CD8-positive, alpha-beta memory T cell (primary cell): ENCODE results near the gene LHFPL6. TPM values are rescaled to one million over a fixed set of nuclear protein-coding genes. Genes with fewer than 3 reads are reported as not detected.

Experiments
- CTCF ChIA-PET: fragments of 350-600 bp; sonication (Branson Sonifier 250); formaldehyde crosslinking; loops from one replicate; lab custom pipeline; 2021; ENCODE audit warnings: antibody characterized with exemption; lab: Charles Lee
- POLR2A ChIA-PET: fragments of 350-600 bp; sonication (Branson Sonifier 250); formaldehyde crosslinking; loops from one replicate; lab custom pipeline; 2021; ENCODE audit warnings: antibody characterized with exemption; lab: Charles Lee
- DNase-seq, 5 donors: peaks; one replicate each; pipeline versions ENCODE4 v3.0.0 to v3.0.0-alpha.2; 2020 to 2022; ENCODE audit warnings: mixed read lengths in 1 of 5
- H3K27ac ChIP-seq: one replicate; pipeline ENCODE4 v1.7.0; 2013; ENCODE audit warnings: low read depth, mild to moderate bottlenecking, low read length, moderate library complexity
- H3K27me3 ChIP-seq: 2 replicates; pipeline ENCODE4 v1.7.0; 2013; ENCODE audit warnings: low read length, mild to moderate bottlenecking; ENCODE audit not compliant: insufficient read depth, poor library complexity, severe bottlenecking
- H3K36me3 ChIP-seq: 2 replicates; pipeline ENCODE4 v1.7.0; 2013; ENCODE audit warnings: mild to moderate bottlenecking, low read length, moderate library complexity; ENCODE audit not compliant: insufficient read depth
- H3K4me1 ChIP-seq: 2 replicates; pipeline ENCODE4 v1.7.0; 2013; ENCODE audit warnings: mild to moderate bottlenecking, low read length, moderate library complexity; ENCODE audit not compliant: insufficient read depth
- H3K4me3 ChIP-seq: 2 replicates; pipeline ENCODE4 v1.7.0; 2013; ENCODE audit warnings: mild to moderate bottlenecking, low read length
- H3K9me3 ChIP-seq: 2 replicates; pipeline ENCODE4 v1.7.0; 2013; ENCODE audit warnings: mild to moderate bottlenecking, low read length
- H3K27ac Mint-ChIP-seq, 8 donors: one replicate each; pipeline ENCODE4 v1.8.0; 2020 to 2021; ENCODE audit warnings: mixed read lengths in 8 of 8, mild to moderate bottlenecking in 6 of 8, inconsistent platforms in 3 of 8, moderate library complexity in 3 of 8
- H3K27me3 Mint-ChIP-seq, 2 donors: one replicate each; pipeline ENCODE4 v1.8.0; 2020 to 2021; ENCODE audit warnings: mixed read lengths in 2 of 2, mild to moderate bottlenecking in 1 of 2, moderate library complexity in 1 of 2
- H3K36me3 Mint-ChIP-seq, 3 donors: one replicate each; pipeline ENCODE4 v1.8.0; 2020 to 2021; ENCODE audit warnings: mixed read lengths in 3 of 3, inconsistent platforms in 1 of 3, mild to moderate bottlenecking in 1 of 3
- H3K4me1 Mint-ChIP-seq, 3 donors: one replicate each; pipeline ENCODE4 v1.8.0; 2020 to 2021; ENCODE audit warnings: mixed read lengths in 3 of 3, inconsistent platforms in 1 of 3, mild to moderate bottlenecking in 1 of 3
- H3K4me3 Mint-ChIP-seq, 7 donors: one replicate each; pipeline ENCODE4 v1.8.0; 2020 to 2021; ENCODE audit warnings: mixed read lengths in 7 of 7, mild to moderate bottlenecking in 6 of 7, moderate library complexity in 4 of 7, inconsistent platforms in 2 of 7
- H3K9me3 Mint-ChIP-seq, 5 donors: one replicate each; pipeline ENCODE4 v1.8.0; 2020 to 2022; ENCODE audit warnings: mixed read lengths in 5 of 5, mild to moderate bottlenecking in 3 of 5, moderate library complexity in 2 of 5, inconsistent platforms in 1 of 5
- polyA plus RNA-seq: library from polyadenylated mRNA; unstranded; fragments of 300-500 nt; fragmentation: Illumina TruSeq; gene quantifications from one replicate; pipeline ENCODE4 v1.2.3, GENCODE V29; 2021
- total RNA-seq, 2 experiments: library from RNA; stranded (reverse); gene quantifications; one replicate each; pipeline ENCODE4 v1.2.3, GENCODE V29; 2021

LHFPL6 gene
- total RNA-seq (1 to 10 TPM; 5.9 to 6.4 TPM), polyA plus RNA-seq (not detected)

GRCh38 chr13:39602614-39603366 lies at the start of gene LHFPL6:
TSS of gene LHFPL6 (minus strand) at chr13:39603193.
- H3K27ac Mint-ChIP-seq, result peak within 1 kb of the TSS in 1 of 8 donors; percentile 39
- Histone ChIP-seq H3K36me3 (no peaks in the 10 kb centered on the region), H3K4me3 (peak within 1 kb of the TSS; percentile 24), H3K27ac (no peak within 1 kb of the TSS), H3K9me3 (no peaks in the 10 kb centered on the region), H3K27me3 (peaks cover 17% of the 10 kb centered on the region), H3K4me1 (peaks cover 7% of the 10 kb centered on the region)
- no peaks in the 10 kb centered on the region for H3K9me3 Mint-ChIP-seq
- POLR2A ChIA-PET, result no interaction called here
- no peaks in the 10 kb centered on the region for H3K36me3 Mint-ChIP-seq
- peaks cover 22 to 68% of the 10 kb centered on the region in 2 donors for H3K27me3 Mint-ChIP-seq
- DNase-seq, result peak in 4 of 5 donors; percentile 5 to 48 (median 11)
- CTCF ChIA-PET, result interaction anchor here (1.4 to 2.0 kb wide), 2 partner anchors 9 to 13 kb away, joined by 6 to 7 read pairs; no protein-coding TSS in a partner anchor
- H3K4me1 Mint-ChIP-seq, result peaks cover 12 to 16% (median 14%) of the 10 kb centered on the region in 3 donors
- H3K4me3 Mint-ChIP-seq, result peak within 1 kb of the TSS; percentile 53 to 80 (median 72)

GRCh38 chr13:39646122-39646521 lies 43.1 kb upstream of the LHFPL6 start:
- Mint-ChIP-seq H3K27ac (no peak overlapping the region), H3K9me3 (no peaks in the 10 kb centered on the region)
- DNase-seq, result no peak

GRCh38 chr13:39641645-39642044 lies 38.7 kb upstream of the LHFPL6 start:
- no peaks in the 10 kb centered on the region for H3K9me3 ChIP-seq
- DNase-seq, result no peak
- Mint-ChIP-seq H3K36me3 (peaks cover 0 to 8% (median 0%) of the 10 kb centered on the region in 3 donors), H3K27ac (no peak overlapping the region), H3K4me3 (no peak overlapping the region), H3K4me1 (no peaks in the 10 kb centered on the region), H3K27me3 (peaks cover 17 to 42% of the 10 kb centered on the region in 2 donors), H3K9me3 (peaks cover 0 to 6% (median 0%) of the 10 kb centered on the region in 5 donors)
- CTCF ChIA-PET, result no interaction called here
- H3K36me3 ChIP-seq, result no peaks in the 10 kb centered on the region
- H3K4me3 ChIP-seq, result no peak overlapping the region
- no peaks in the 10 kb centered on the region for H3K4me1 ChIP-seq
- no peaks in the 10 kb centered on the region for H3K27me3 ChIP-seq
- no peak overlapping the region for H3K27ac ChIP-seq
- POLR2A ChIA-PET, result no interaction called here

More at GRCh38 chr13:39646122-39646521, 43.1 kb upstream of the LHFPL6 start:
- H3K27me3 Mint-ChIP-seq, result peaks cover 3 to 11% of the 10 kb centered on the region in 2 donors
- POLR2A ChIA-PET, result no interaction called here
- Histone ChIP-seq H3K4me3 (no peak overlapping the region), H3K9me3 (no peaks in the 10 kb centered on the region), H3K4me1 (no peaks in the 10 kb centered on the region), H3K27me3 (no peaks in the 10 kb centered on the region), H3K27ac (no peak overlapping the region), H3K36me3 (no peaks in the 10 kb centered on the region)
- no peaks in the 10 kb centered on the region for H3K4me1 Mint-ChIP-seq
- no peaks in the 10 kb centered on the region for H3K36me3 Mint-ChIP-seq
- H3K4me3 Mint-ChIP-seq, result no peak overlapping the region
- CTCF ChIA-PET, result no interaction called here

- Histone ChIP-seq H3K27me3 (no peaks in the 10 kb centered on the region), H3K9me3 (no peaks in the 10 kb centered on the region), H3K27ac (no peak overlapping the region), H3K4me1 (no peaks in the 10 kb centered on the region), H3K36me3 (no peaks in the 10 kb centered on the region), H3K4me3 (no peak overlapping the region)
- POLR2A ChIA-PET, result no interaction called here
- DNase-seq, result no peak
- CTCF ChIA-PET, result no interaction called here
- no peak overlapping the region for H3K27ac Mint-ChIP-seq
- peaks cover 0 to 8% (median 0%) of the 10 kb centered on the region in 3 donors for H3K36me3 Mint-ChIP-seq
- peaks cover 0 to 6% (median 0%) of the 10 kb centered on the region in 5 donors for H3K9me3 Mint-ChIP-seq
- H3K4me3 Mint-ChIP-seq, result no peak overlapping the region
- no peaks in the 10 kb centered on the region for H3K4me1 Mint-ChIP-seq
- H3K27me3 Mint-ChIP-seq, result peaks cover 24 to 62% of the 10 kb centered on the region in 2 donors
Measured at GRCh38 chr13:39637890-39638289, 34.9 kb upstream of the LHFPL6 start.

GRCh38 chr13:39635564-39635963 lies 32.6 kb upstream of the LHFPL6 start:
- H3K36me3 Mint-ChIP-seq, result peaks cover 0 to 22% (median 0%) of the 10 kb centered on the region in 3 donors
- H3K4me1 ChIP-seq, result no peaks in the 10 kb centered on the region
- peaks cover 4% of the 10 kb centered on the region for H3K27me3 ChIP-seq
- no peaks in the 10 kb centered on the region for H3K4me1 Mint-ChIP-seq
- no peak overlapping the region for H3K4me3 Mint-ChIP-seq
- H3K36me3 ChIP-seq, result no peaks in the 10 kb centered on the region
- ChIA-PET POLR2A (no interaction called here), CTCF (no interaction called here)
- H3K9me3 Mint-ChIP-seq, result peaks cover 6 to 20% (median 19%) of the 10 kb centered on the region in 5 donors
- peaks cover 5% of the 10 kb centered on the region for H3K9me3 ChIP-seq
- no peak for DNase-seq
- no peak overlapping the region for H3K4me3 ChIP-seq
- H3K27ac Mint-ChIP-seq, result no peak overlapping the region
- H3K27ac ChIP-seq, result no peak overlapping the region
- H3K27me3 Mint-ChIP-seq, result peaks cover 32 to 61% of the 10 kb centered on the region in 2 donors

GRCh38 chr13:39632994-39633393 lies 30.0 kb upstream of the LHFPL6 start:
- Mint-ChIP-seq H3K4me3 (no peak overlapping the region), H3K9me3 (peaks cover 8 to 20% (median 18%) of the 10 kb centered on the region in 5 donors), H3K4me1 (peaks cover 0 to 4% (median 0%) of the 10 kb centered on the region in 3 donors), H3K27ac (no peak overlapping the region), H3K27me3 (peaks cover 23 to 47% of the 10 kb centered on the region in 2 donors), H3K36me3 (peaks cover 0 to 22% (median 0%) of the 10 kb centered on the region in 3 donors)
- DNase-seq, result no peak
- POLR2A ChIA-PET, result no interaction called here
- Histone ChIP-seq H3K9me3 (peaks cover 5% of the 10 kb centered on the region), H3K4me1 (no peaks in the 10 kb centered on the region), H3K27me3 (peaks cover 4% of the 10 kb centered on the region), H3K27ac (no peak overlapping the region), H3K36me3 (no peaks in the 10 kb centered on the region), H3K4me3 (no peak overlapping the region)
- CTCF ChIA-PET, result no interaction called here

- H3K4me3 Mint-ChIP-seq, result no peak overlapping the region
- no peak for DNase-seq
- ChIA-PET POLR2A (no interaction called here), CTCF (no interaction called here)
- Histone ChIP-seq H3K4me1 (no peaks in the 10 kb centered on the region), H3K9me3 (peaks cover 5% of the 10 kb centered on the region), H3K36me3 (no peaks in the 10 kb centered on the region), H3K4me3 (no peak overlapping the region), H3K27ac (no peak overlapping the region), H3K27me3 (peaks cover 4% of the 10 kb centered on the region)
- peaks cover 0 to 14% (median 0%) of the 10 kb centered on the region in 3 donors for H3K36me3 Mint-ChIP-seq
- H3K9me3 Mint-ChIP-seq, result peaks cover 8 to 19% (median 13%) of the 10 kb centered on the region in 5 donors
- H3K4me1 Mint-ChIP-seq, result peaks cover 0 to 4% (median 0%) of the 10 kb centered on the region in 3 donors
- no peak overlapping the region for H3K27ac Mint-ChIP-seq
- peaks cover 13 to 32% of the 10 kb centered on the region in 2 donors for H3K27me3 Mint-ChIP-seq
Measured at GRCh38 chr13:39631307-39631706, 28.3 kb upstream of the LHFPL6 start.

- Mint-ChIP-seq H3K27me3 (peaks cover 7 to 15% of the 10 kb centered on the region in 2 donors), H3K4me3 (no peak overlapping the region), H3K4me1 (no peaks in the 10 kb centered on the region), H3K36me3 (no peaks in the 10 kb centered on the region), H3K27ac (no peak overlapping the region), H3K9me3 (no peaks in the 10 kb centered on the region)
- no peaks in the 10 kb centered on the region for H3K27me3 ChIP-seq
- H3K4me1 ChIP-seq, result no peaks in the 10 kb centered on the region
- no peak overlapping the region for H3K27ac ChIP-seq
- POLR2A ChIA-PET, result no interaction called here
- CTCF ChIA-PET, result interaction anchor here (1.4 kb wide), 1 partner anchor 19 kb away, joined by 3 read pairs; no protein-coding TSS in a partner anchor
- H3K9me3 ChIP-seq, result no peaks in the 10 kb centered on the region
- H3K4me3 ChIP-seq, result no peak overlapping the region
- no peak for DNase-seq
- no peaks in the 10 kb centered on the region for H3K36me3 ChIP-seq
Measured at GRCh38 chr13:39623466-39623865, 20.5 kb upstream of the LHFPL6 start.
